Panc1 (cell line): ENCODE measurements around the gene NRG2. TPM values are rescaled to one million over a fixed set of nuclear protein-coding genes. Genes with fewer than 3 reads are reported as not detected.

Source experiments
- ATAC-seq: fragments of 200-7000 bp; cut with Tn5 transposase; 2 replicates; pipeline ENCODE4 v1.9.1; 2020; ENCODE audit warnings: mild to moderate bottlenecking, moderate library complexity
- BruUV-seq: library from RNA; stranded (reverse); fragments of 400-500 nt; replicated peaks from 2 replicates; lab custom pipeline; 2021; lab: Mats Ljungman, UMichigan
- CTCF ChIA-PET: fragments of 300-600 bp; sonication (Branson Sonifier 250); formaldehyde crosslinking; loops from one replicate; lab custom pipeline; 2022; ENCODE audit warnings: antibody characterized with exemption; lab: Charles Lee
- POLR2A ChIA-PET: fragments of 300-600 bp; sonication (Branson Sonifier 250); formaldehyde crosslinking; loops from one replicate; lab custom pipeline; 2022; ENCODE audit warnings: antibody characterized with exemption; lab: Charles Lee
- DNase-seq: peaks from one replicate; pipeline ENCODE4 v3.0.0-alpha.2; 2010; ENCODE audit warnings: low read depth, low spot score
- H3K27ac ChIP-seq: 2 replicates; pipeline ENCODE4 v1.5.1; 2011; ENCODE audit warnings: mild to moderate bottlenecking, low read length, inconsistent platforms
- H3K27me3 ChIP-seq: fragments of 200-500 bp; sonication (Bioruptor generic); 2 replicates; pipeline ENCODE4 v1.6.0; 2014; ENCODE audit warnings: low read length, inconsistent platforms; ENCODE audit not compliant: control insufficient read depth, insufficient read depth
- H3K36me3 ChIP-seq: fragments of 200-500 bp; sonication (Bioruptor generic); 2 replicates; pipeline ENCODE4 v1.5.1; 2014; ENCODE audit warnings: inconsistent platforms, mild to moderate bottlenecking, low read length, moderate library complexity; ENCODE audit not compliant: control insufficient read depth, insufficient read depth
- H3K4me1 ChIP-seq: 2 replicates; pipeline ENCODE4 v1.5.1; 2011; ENCODE audit warnings: inconsistent platforms, mild to moderate bottlenecking, low read length, moderate library complexity; ENCODE audit not compliant: control insufficient read depth, insufficient read depth
- H3K4me3 ChIP-seq, 2 experiments: 2 replicates each; pipeline ENCODE4 v1.5.1; 2011 to 2012; ENCODE audit warnings: low read depth in 2 of 2, low read length in 2 of 2, mild to moderate bottlenecking in 2 of 2, inconsistent platforms in 1 of 2, moderate library complexity in 1 of 2
- H3K9me3 ChIP-seq: fragments of 200-500 bp; sonication (Bioruptor generic); 2 replicates; pipeline ENCODE4 v1.5.1; 2014; ENCODE audit warnings: low read depth, mild to moderate bottlenecking, inconsistent platforms, low read length, moderate library complexity; ENCODE audit not compliant: control insufficient read depth, insufficient read depth
- POLR2AphosphoS5 ChIP-seq: IDR thresholded peaks from 2 replicates; pipeline ENCODE4 v1.6.1; 2012; ENCODE audit warnings: mild to moderate bottlenecking, low read depth, low read length, moderate library complexity
- REST ChIP-seq, 2 experiments: IDR thresholded peaks; 2 replicates each; pipeline ENCODE4 v1.6.1; 2011 to 2012; ENCODE audit warnings: low read depth in 2 of 2, control low read depth in 1 of 2, low read length in 1 of 2, mild to moderate bottlenecking in 1 of 2, moderate library complexity in 1 of 2; ENCODE audit not compliant: insufficient read depth in 1 of 2
- SIN3A ChIP-seq: IDR thresholded peaks from 2 replicates; pipeline ENCODE4 v1.6.1; 2012; ENCODE audit warnings: low read depth, mild to moderate bottlenecking, low read length, moderate library complexity, borderline replicate concordance; ENCODE audit not compliant: insufficient read depth
- TCF7L2 ChIP-seq: IDR thresholded peaks from 2 replicates; pipeline ENCODE4 v1.6.1; 2011; ENCODE audit warnings: mild to moderate bottlenecking, low read depth, low read length, inconsistent platforms
- in situ Hi-C: cut with HindIII; loops from 2 replicates; pipeline ENCODE4 v1.10.0; 2016; ENCODE audit warnings: low sequenced_read_pairs, low pct_unique_long_range_greater_than_20kb
- intact Hi-C: fragments of 100-400 bp; cut with micrococcal nuclease; formaldehyde crosslinking; loops from one replicate; pipeline ENCODE4 v1.10.0; 2022; ENCODE audit not compliant: unreplicated experiment
- total RNA-seq: library from RNA; stranded (reverse); gene quantifications from one replicate; pipeline ENCODE4 v1.2.1, GENCODE V29; 2021; ENCODE audit not compliant: unreplicated experiment
- TF ChIP-seq, protein P1 (sequence below): fragments of 450-650 bp; IDR thresholded peaks from 2 replicates; pipeline ENCODE4 v1.5.1; 2017; ENCODE audit warnings: mild to moderate bottlenecking

The NRG2 gene
- total RNA-seq, 1 experiment from 2014 or later: 20.2 TPM

DNA sequence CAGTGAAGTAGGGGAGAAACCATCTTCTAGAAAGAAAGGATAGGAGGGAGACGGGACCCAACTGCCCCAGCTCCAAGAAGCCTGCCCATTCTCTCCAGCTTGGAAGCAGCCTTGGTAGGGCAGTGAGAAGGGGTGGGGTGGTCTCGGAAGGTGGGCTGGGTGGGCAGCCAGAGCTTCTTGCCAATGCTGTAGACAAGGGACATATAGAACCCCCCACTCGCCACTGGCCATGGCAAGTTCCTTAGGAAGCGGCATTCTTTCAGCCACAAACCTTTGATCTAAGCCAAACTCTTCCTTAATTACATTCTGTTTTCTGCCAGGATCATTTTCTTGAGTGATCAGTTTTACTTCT, 157.3 kb downstream of the NRG2 start:
- no peaks in the 10 kb centered on the region for H3K27me3 ChIP-seq
- ATAC-seq (no peak), DNase-seq (no peak)
- H3K9me3 ChIP-seq: no peaks in the 10 kb centered on the region
- H3K36me3 ChIP-seq: no peaks in the 10 kb centered on the region
- CTCF ChIA-PET: no interaction called here
- no peak overlapping the region for H3K4me3 ChIP-seq
- in situ Hi-C loops: no loop called here
- intact Hi-C loops: no loop called here
- BruUV-seq: no TSS peak
- H3K27ac ChIP-seq: no peak overlapping the region
- TF ChIP-seq REST (IDR thresholded peaks at IDR 0.05; ENCODE audit: insufficient read depth in 1 of 2, low read depth in 2 of 2, low read length in 1 of 2) (no peak), POLR2AphosphoS5 (no peak), SIN3A (no peak), TCF7L2 (no peak)
- TF ChIP-seq, protein P1, sequence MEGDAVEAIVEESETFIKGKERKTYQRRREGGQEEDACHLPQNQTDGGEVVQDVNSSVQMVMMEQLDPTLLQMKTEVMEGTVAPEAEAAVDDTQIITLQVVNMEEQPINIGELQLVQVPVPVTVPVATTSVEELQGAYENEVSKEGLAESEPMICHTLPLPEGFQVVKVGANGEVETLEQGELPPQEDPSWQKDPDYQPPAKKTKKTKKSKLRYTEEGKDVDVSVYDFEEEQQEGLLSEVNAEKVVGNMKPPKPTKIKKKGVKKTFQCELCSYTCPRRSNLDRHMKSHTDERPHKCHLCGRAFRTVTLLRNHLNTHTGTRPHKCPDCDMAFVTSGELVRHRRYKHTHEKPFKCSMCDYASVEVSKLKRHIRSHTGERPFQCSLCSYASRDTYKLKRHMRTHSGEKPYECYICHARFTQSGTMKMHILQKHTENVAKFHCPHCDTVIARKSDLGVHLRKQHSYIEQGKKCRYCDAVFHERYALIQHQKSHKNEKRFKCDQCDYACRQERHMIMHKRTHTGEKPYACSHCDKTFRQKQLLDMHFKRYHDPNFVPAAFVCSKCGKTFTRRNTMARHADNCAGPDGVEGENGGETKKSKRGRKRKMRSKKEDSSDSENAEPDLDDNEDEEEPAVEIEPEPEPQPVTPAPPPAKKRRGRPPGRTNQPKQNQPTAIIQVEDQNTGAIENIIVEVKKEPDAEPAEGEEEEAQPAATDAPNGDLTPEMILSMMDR: no peak
- POLR2A ChIA-PET: no interaction called here
- no peaks in the 10 kb centered on the region for H3K4me1 ChIP-seq

DNA sequence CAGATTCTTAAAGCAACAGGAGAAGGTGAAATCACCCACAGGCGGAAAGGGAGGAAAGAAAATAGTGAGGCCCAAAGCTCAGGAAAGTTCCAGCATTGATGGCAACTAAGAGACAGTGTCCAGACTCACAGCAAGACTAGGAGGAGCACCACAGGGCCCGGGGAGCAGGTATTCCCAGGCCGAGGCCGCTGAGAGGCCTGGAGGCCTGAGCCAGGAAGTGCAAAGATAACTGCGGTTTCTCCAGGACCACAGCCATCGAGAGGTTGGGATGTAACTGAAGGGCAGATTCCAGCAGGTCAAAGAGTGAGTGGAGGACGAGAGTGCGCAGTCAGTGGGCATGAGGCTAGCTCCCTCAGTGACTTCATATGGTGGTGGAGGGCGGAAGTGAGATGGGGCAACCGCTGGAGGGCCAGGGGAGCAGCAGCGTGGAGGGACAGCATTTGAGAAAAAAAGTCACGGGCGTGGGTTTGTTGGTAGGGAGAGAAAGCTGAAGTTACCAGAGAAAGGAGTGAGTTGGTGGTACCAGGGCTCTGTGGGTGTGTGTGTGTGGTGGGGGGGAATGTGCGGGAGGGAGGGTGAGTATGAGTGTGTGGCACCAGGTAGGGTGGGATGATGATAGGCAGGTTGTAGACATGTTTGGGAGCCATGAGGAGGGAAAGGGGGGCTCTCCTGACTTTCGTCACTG, 157.8 kb downstream of the NRG2 start:
- H3K4me1 ChIP-seq: no peaks in the 10 kb centered on the region
- POLR2A ChIA-PET: interaction anchor here (0.7 kb wide), 1 partner anchor 30 kb away, joined by 3 read pairs; no protein-coding TSS in a partner anchor
- TF ChIP-seq REST (IDR thresholded peaks at IDR 0.05; ENCODE audit: insufficient read depth in 1 of 2, low read depth in 2 of 2, low read length in 1 of 2) (no peak), TCF7L2 (no peak), SIN3A (no peak), POLR2AphosphoS5 (no peak)
- TF ChIP-seq, protein P1: no peak
- H3K9me3 ChIP-seq: no peaks in the 10 kb centered on the region
- in situ Hi-C loops (no loop called here), intact Hi-C loops (no loop called here)
- CTCF ChIA-PET: no interaction called here
- H3K4me3 ChIP-seq: no peak overlapping the region
- ATAC-seq (no peak), DNase-seq (no peak)
- BruUV-seq: no TSS peak
- H3K36me3 ChIP-seq: no peaks in the 10 kb centered on the region
- no peak overlapping the region for H3K27ac ChIP-seq
- H3K27me3 ChIP-seq: no peaks in the 10 kb centered on the region
